Ishikawa (cell line): Measurements from ENCODE around the gene CCKAR.

ENCODE experiments used
- CEBPB ChIP-seq: IDR thresholded peaks from 2 replicates; pipeline ENCODE4 v1.6.1; 2012
- CREB1 ChIP-seq: IDR thresholded peaks from 2 replicates; pipeline ENCODE4 v1.6.1; 2012; ENCODE audit warnings: low read depth
- EGR1 ChIP-seq: IDR thresholded peaks from 2 replicates; pipeline ENCODE4 v1.6.1; 2012
- EP300 ChIP-seq: IDR thresholded peaks from 2 replicates; pipeline ENCODE4 v1.6.1; 2012; ENCODE audit warnings: borderline replicate concordance
- FOXM1 ChIP-seq: IDR thresholded peaks from 2 replicates; pipeline ENCODE4 v1.6.1; 2012; ENCODE audit warnings: low read depth, borderline replicate concordance
- NFIC ChIP-seq: IDR thresholded peaks from 2 replicates; pipeline ENCODE4 v1.6.1; 2012
- RAD21 ChIP-seq: IDR thresholded peaks from 2 replicates; pipeline ENCODE4 v1.6.1; 2012; ENCODE audit warnings: low read depth
- TAF1 ChIP-seq: IDR thresholded peaks from 2 replicates; pipeline ENCODE4 v1.6.1; 2012; ENCODE audit warnings: low read depth, mild to moderate bottlenecking
- TCF12 ChIP-seq: IDR thresholded peaks from 2 replicates; pipeline ENCODE4 v1.6.1; 2012; ENCODE audit warnings: low read depth
- TEAD4 ChIP-seq: IDR thresholded peaks from 2 replicates; pipeline ENCODE4 v1.6.1; 2012
- YY1 ChIP-seq: IDR thresholded peaks from 2 replicates; pipeline ENCODE4 v1.6.1; 2012; ENCODE audit warnings: low read depth
- ZBTB7A ChIP-seq: IDR thresholded peaks from 2 replicates; pipeline ENCODE4 v1.6.1; 2012; ENCODE audit warnings: low read depth
- TF ChIP-seq, protein P1 (sequence below): IDR thresholded peaks from 2 replicates; pipeline ENCODE4 v1.6.1; 2012
- TF ChIP-seq, protein P2 (sequence below): IDR thresholded peaks from 2 replicates; pipeline ENCODE4 v1.6.1; 2012; ENCODE audit warnings: low read depth, mild to moderate bottlenecking
- TF ChIP-seq, protein P3 (sequence below): IDR thresholded peaks from 2 replicates; pipeline ENCODE4 v1.6.1; 2012

Gene CCKAR

DNA sequence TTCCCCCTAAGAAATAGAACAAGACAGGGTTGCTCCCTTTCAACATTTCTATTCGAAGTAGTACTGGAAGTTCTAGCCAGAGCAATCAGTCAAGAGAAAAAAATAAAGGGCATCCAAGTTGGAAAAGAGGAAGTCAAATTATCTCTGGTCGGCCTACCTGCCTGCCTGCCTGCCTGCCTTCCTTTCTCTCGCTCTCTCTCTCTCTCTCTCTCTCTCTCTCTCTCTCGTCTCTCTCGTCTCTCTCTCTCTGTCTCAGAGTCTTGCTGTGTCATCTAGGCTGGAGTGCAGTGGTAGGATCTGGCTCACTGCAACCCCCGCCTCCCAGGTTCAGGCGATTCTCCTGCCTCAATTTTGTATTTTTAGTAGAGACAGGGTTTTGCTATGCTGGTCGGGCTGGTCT lies 42.9 kb downstream of the CCKAR start:
- no peak for TF ChIP-seq TEAD4
- TF ChIP-seq EGR1 = no peak
- no peak for TF ChIP-seq CEBPB
- TF ChIP-seq, protein P1, sequence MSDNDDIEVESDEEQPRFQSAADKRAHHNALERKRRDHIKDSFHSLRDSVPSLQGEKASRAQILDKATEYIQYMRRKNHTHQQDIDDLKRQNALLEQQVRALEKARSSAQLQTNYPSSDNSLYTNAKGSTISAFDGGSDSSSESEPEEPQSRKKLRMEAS = no peak
- TF ChIP-seq TAF1 = no peak
- TF ChIP-seq, protein P2, sequence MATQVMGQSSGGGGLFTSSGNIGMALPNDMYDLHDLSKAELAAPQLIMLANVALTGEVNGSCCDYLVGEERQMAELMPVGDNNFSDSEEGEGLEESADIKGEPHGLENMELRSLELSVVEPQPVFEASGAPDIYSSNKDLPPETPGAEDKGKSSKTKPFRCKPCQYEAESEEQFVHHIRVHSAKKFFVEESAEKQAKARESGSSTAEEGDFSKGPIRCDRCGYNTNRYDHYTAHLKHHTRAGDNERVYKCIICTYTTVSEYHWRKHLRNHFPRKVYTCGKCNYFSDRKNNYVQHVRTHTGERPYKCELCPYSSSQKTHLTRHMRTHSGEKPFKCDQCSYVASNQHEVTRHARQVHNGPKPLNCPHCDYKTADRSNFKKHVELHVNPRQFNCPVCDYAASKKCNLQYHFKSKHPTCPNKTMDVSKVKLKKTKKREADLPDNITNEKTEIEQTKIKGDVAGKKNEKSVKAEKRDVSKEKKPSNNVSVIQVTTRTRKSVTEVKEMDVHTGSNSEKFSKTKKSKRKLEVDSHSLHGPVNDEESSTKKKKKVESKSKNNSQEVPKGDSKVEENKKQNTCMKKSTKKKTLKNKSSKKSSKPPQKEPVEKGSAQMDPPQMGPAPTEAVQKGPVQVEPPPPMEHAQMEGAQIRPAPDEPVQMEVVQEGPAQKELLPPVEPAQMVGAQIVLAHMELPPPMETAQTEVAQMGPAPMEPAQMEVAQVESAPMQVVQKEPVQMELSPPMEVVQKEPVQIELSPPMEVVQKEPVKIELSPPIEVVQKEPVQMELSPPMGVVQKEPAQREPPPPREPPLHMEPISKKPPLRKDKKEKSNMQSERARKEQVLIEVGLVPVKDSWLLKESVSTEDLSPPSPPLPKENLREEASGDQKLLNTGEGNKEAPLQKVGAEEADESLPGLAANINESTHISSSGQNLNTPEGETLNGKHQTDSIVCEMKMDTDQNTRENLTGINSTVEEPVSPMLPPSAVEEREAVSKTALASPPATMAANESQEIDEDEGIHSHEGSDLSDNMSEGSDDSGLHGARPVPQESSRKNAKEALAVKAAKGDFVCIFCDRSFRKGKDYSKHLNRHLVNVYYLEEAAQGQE = no peak
- TF ChIP-seq, protein P3, sequence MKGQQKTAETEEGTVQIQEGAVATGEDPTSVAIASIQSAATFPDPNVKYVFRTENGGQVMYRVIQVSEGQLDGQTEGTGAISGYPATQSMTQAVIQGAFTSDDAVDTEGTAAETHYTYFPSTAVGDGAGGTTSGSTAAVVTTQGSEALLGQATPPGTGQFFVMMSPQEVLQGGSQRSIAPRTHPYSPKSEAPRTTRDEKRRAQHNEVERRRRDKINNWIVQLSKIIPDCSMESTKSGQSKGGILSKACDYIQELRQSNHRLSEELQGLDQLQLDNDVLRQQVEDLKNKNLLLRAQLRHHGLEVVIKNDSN = no peak
- TF ChIP-seq ZBTB7A = no peak
- no peak for TF ChIP-seq CREB1
- no peak for TF ChIP-seq FOXM1
- no peak for TF ChIP-seq RAD21
- TF ChIP-seq EP300 = no peak

DNA sequence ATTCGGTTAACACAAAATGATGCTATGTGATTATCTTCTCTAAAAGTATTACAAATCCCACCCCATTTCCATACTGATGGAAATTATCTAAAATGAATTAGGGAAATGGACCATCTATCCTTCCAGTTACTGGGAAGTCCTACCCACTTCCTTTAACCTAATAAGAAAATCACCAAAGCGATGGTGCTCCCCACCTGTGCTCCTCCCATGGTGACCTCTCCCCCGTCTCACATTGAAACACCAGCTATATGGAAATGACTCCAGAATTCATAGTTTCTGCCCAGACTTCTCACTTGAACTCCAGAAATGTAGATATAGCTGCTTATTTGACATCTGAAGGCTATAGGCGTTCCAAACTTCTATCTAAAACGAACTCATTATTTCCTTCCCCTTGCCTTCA lies 48.5 kb downstream of the CCKAR start:
- TF ChIP-seq NFIC = no peak
- no peak for TF ChIP-seq ZBTB7A
- no peak for TF ChIP-seq TCF12
- TF ChIP-seq TAF1 = no peak
- TF ChIP-seq, protein P1 = no peak
- TF ChIP-seq, protein P3 = no peak
- TF ChIP-seq, protein P2 = no peak
- no peak for TF ChIP-seq CEBPB
- TF ChIP-seq RAD21 = no peak
- TF ChIP-seq EP300 = no peak
- no peak for TF ChIP-seq TEAD4
- no peak for TF ChIP-seq FOXM1
- no peak for TF ChIP-seq CREB1
- no peak for TF ChIP-seq YY1
- no peak for TF ChIP-seq EGR1

DNA sequence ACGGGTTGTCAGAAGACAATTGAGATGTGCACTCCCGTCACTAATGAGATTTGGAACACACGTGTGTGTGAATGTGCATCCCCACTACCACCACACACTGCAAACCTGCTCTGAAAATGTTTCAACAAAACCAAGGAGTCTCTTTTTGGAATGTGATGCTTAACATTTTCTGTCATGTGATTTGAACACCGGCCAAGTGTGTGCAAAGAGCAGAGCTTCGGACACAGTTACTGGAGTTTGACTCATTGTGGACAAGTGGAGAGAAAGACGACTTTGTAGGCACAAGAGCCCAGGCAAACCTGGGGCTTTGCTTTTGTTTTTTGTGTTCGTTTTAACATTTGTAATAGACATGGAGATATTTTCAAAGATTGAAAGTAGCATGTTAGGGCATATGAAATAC lies 49.2 kb downstream of the CCKAR start:
- TF ChIP-seq NFIC = no peak
- no peak for TF ChIP-seq YY1
- TF ChIP-seq, protein P3 = no peak; the same call in 1 of the 2 replicates
- TF ChIP-seq RAD21 = no peak
- TF ChIP-seq TEAD4 = no peak
- no peak for TF ChIP-seq FOXM1

DNA sequence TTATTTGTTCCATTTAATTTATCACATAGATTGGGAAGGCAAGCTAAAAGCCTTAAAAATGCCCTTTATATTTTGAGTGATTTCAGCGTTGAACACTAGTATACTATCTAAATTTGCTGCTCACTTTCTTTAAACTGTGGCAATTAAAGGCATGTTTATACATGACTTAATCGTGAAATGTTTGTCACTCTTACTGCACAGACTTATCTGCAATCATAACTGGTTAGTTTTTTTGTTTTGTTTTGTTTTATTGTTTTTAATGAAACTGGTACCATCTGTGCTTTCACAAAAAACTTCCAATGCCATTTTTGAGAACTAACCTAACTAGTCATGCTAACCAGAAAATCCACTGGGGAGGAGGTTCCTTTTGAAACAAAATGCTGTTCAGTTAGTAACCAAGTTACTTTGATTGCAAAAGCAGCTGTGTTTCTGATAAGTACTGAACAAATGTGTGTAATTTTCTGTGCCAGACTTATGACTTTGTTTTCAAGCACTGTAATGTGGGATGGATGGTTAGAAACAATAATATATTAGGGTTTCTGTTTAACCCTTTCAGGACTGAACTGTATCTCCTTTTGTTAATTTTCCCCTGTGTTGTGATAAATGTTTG lies 56.1 kb downstream of the CCKAR start:
- no peak for TF ChIP-seq FOXM1
- TF ChIP-seq CEBPB = no peak
- TF ChIP-seq TCF12 = no peak
- no peak for TF ChIP-seq EGR1
- TF ChIP-seq EP300 = no peak
- TF ChIP-seq RAD21 = no peak
- no peak for TF ChIP-seq TAF1
- TF ChIP-seq, protein P1 = no peak

DNA sequence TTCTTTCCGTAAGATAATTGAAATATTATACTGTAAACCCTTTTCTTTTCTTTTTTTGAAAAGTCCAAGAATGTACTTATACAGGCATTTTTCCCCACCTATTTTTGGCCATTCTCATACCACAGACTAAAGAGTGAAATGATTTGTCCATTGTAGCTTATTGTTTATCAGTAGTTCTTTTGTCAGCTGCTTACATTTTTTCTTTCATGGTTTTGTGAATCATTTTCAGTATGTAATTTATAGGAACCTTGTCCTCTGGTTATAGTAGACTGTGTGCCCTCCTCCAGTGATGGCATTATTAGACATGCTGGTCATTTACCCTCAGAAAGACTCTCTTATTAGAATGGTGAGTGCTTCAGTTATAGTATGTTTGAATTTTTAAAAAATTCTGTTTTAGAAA lies 56.7 kb downstream of the CCKAR start:
- TF ChIP-seq YY1 (no peak), TEAD4 (no peak), EGR1 (no peak), TCF12 (no peak), FOXM1 (no peak), ZBTB7A (no peak)

DNA sequence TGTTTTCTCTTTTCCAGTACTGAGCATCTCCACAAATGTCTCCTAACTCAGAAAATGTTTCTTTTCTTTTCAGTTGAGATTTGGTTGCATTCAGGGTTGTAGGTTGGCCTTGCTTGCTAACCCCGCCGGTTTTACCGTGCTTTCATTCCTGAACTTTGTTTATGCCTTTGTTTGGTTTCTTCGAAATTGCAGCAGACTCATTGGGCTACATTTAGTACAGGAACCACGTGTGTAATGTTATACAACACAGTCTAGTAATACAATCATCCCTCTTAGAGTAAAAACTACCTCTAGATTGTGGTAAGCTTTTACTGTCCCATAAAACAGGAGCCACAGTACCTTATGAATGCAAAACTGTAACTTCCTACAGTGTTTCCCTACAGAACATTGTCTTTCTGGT lies 57.9 kb downstream of the CCKAR start:
- no peak for TF ChIP-seq RAD21
- TF ChIP-seq NFIC = no peak
- TF ChIP-seq YY1 = no peak
- TF ChIP-seq, protein P1 = no peak
- no peak for TF ChIP-seq TAF1
- TF ChIP-seq TEAD4 = no peak
- no peak for TF ChIP-seq EGR1
- TF ChIP-seq CEBPB = no peak
- TF ChIP-seq, protein P3 = no peak
- no peak for TF ChIP-seq TCF12
